T-helper 17 cell (primary cell): ENCODE measurements around the gene RAB33B. TPM values are rescaled to one million over a fixed set of nuclear protein-coding genes. Genes with fewer than 3 reads are reported as not detected.
"Not testable (repeated sequence)": the region's sequence is repeated elsewhere in the genome, so short reads cannot be mapped to it uniquely, and the experiment has no call there.

Source experiments
- ATAC-seq: fragments of 150-1000 bp; cut with Tn5 transposase; 2 replicates; pipeline ENCODE4 v1.10.0; 2021; ENCODE audit warnings: mild to moderate bottlenecking, moderate library complexity
- DNase-seq, 3 donors: peaks; one replicate each; pipeline versions ENCODE4 v3.0.0 to v3.0.0-alpha.2; 2020 to 2021
- H3K9me3 ChIP-seq: one replicate; pipeline ENCODE4 v1.7.0; 2013; ENCODE audit warnings: low read length, mild to moderate bottlenecking; ENCODE audit not compliant: control insufficient read depth, poor library complexity, severe bottlenecking
- H3K27ac Mint-ChIP-seq: one replicate; pipeline ENCODE4 v1.8.0; 2022; ENCODE audit warnings: mild to moderate bottlenecking, moderate library complexity, mixed read lengths
- H3K27me3 Mint-ChIP-seq: one replicate; pipeline ENCODE4 v1.8.0; 2022; ENCODE audit warnings: mixed read lengths
- H3K36me3 Mint-ChIP-seq: one replicate; pipeline ENCODE4 v1.8.0; 2022; ENCODE audit warnings: low read depth, mixed read lengths
- H3K4me1 Mint-ChIP-seq: one replicate; pipeline ENCODE4 v1.8.0; 2022; ENCODE audit warnings: mild to moderate bottlenecking, mixed read lengths
- H3K4me3 Mint-ChIP-seq: one replicate; pipeline ENCODE4 v1.8.0; 2022; ENCODE audit warnings: mild to moderate bottlenecking, moderate library complexity, mixed read lengths
- total RNA-seq, 4 donors: library from RNA in 2 of 4; stranded (reverse) in 2 of 4; gene quantifications; one replicate each; pipeline ENCODE4 v1.2.3 and lab custom pipeline; 2022 to 2026

RAB33B gene
- total RNA-seq, 2 donors from 2014 or later: 19.9 to 20.1 TPM

GRCh38 chr4:139451997-139452396 lies 1.9 kb upstream of the RAB33B start:
- Mint-ChIP-seq H3K4me1 (peaks cover 41% of the 10 kb centered on the region), H3K27me3 (no peaks in the 10 kb centered on the region), H3K4me3 (no peak overlapping the region)

DNA sequence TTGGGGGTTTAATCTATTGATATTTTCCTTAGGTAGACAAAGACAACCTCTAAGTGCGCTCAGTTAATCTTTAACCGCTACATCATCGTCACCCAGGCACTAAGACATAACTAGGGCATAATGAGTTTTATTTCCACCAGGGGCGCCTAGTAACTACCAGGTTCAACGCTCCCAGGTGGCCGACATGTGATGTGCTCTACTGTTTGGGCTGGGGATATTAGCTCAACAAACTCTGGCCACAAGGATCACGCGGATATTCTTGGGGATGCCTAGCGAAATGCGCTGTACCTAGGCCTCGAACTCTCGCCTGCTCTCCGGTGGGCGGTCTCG lies 915 bp upstream of the RAB33B start:
- peaks cover 46% of the 10 kb centered on the region for H3K4me1 Mint-ChIP-seq
- no peaks in the 10 kb centered on the region for H3K36me3 Mint-ChIP-seq
- peak; percentile 44 to 62 (median 54) for DNase-seq
- no peaks in the 10 kb centered on the region for H3K9me3 ChIP-seq
- peak; percentile 66 for ATAC-seq
- no peaks in the 10 kb centered on the region for H3K27me3 Mint-ChIP-seq
- H3K27ac Mint-ChIP-seq: peak overlapping the region; percentile 96
- peak overlapping the region; percentile 97 for H3K4me3 Mint-ChIP-seq

More at GRCh38 chr4:139451997-139452396, 1.9 kb upstream of the RAB33B start:
- ATAC-seq (no peak), DNase-seq (no peak)
- H3K27ac Mint-ChIP-seq: peak overlapping the region; percentile 29
- no peaks in the 10 kb centered on the region for H3K9me3 ChIP-seq
- no peaks in the 10 kb centered on the region for H3K36me3 Mint-ChIP-seq

DNA sequence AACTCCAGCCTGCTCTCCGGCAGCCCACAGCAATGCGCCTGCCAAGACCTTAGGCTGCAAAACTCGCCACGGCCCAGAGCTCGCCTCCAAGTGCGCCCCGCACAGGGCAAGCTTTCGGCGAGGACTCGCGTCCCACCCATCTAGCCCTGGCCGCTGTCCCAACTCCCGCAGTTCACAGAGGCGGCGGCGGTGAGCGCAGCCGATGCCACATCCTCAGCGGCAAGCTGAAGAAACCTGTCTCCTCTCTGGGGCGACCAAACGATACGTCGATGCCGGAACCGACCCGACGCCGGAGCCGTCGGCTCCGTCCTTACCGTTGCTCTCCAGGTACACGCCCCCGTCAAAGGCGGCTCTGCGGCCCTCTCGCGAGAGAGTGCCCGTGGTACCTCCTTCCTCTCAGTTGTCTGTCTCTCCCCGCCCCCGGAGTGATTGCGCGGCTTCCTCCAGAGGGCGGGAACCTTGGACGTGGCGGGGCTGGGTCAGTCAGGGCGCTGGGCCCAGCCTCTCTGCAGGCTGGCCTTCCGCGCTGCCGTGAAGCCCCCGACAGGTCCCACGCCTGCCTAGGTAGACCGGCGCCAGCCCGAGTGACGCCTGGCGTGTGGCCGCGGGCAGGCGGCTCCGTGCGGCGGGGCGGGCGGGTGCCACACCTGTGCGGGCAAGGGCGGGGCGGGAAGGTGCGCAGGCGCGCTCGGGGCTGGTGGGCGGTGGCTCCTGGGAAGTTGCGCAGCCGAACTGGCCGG lies 380 bp upstream of the RAB33B start:
- Mint-ChIP-seq H3K27me3 (no peaks in the 10 kb centered on the region), H3K36me3 (peaks cover 4% of the 10 kb centered on the region), H3K4me3 (peak overlapping the region; percentile 97), H3K4me1 (peaks cover 51% of the 10 kb centered on the region), H3K27ac (peak overlapping the region; percentile 96)
- DNase-seq (peak; percentile 92 to 93 (median 92)), ATAC-seq (peak; percentile 89)
- H3K9me3 ChIP-seq: no peaks in the 10 kb centered on the region

DNA sequence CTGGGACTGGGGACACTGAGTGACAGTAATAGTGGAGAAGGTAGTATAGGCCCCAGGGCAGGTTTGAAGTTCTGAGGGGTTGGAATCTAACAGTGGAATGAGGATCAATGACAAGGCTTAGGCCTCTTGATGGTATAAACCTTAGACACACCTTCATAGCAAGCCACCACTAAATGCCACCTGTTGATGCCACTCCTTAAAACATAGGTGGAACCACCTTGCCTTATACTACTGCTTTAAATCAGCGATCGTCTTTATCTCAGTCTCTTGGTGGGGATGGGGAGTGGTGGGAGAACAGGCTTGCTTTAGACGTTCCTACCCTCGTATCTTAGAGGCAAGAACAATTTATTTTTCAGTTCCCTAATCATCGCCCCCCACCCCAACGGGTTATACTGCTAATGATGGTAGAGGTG lies 1.2 kb downstream of the RAB33B start:
- no peaks in the 10 kb centered on the region for H3K9me3 ChIP-seq
- no peak for DNase-seq
- Mint-ChIP-seq H3K27ac (peak overlapping the region; percentile 96), H3K4me1 (peaks cover 61% of the 10 kb centered on the region), H3K4me3 (peak overlapping the region; percentile 97), H3K27me3 (no peaks in the 10 kb centered on the region), H3K36me3 (peaks cover 8% of the 10 kb centered on the region)
- ATAC-seq: no peak

DNA sequence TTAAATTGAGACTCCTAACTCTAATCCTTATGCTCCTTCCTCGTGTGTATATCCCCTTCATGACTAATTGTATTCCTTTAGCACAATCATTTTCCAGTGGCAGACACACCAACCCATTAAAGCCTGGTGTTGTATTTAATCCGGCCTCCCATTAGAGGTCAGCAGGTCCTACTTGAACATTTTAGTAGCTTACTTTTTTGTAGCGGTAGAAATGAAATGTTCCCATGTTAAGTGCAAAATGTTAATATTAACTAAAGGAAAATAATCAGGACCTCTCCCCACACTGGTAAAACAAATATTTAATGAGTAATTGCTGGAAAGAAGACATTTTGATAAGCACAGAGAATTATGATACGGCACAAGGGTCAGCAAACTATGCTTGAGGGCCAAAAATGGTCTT lies 3.4 kb downstream of the RAB33B start:
- DNase-seq (no peak), ATAC-seq (no peak)
- Mint-ChIP-seq H3K36me3 (peaks cover 9% of the 10 kb centered on the region), H3K27me3 (no peaks in the 10 kb centered on the region), H3K4me3 (no peak overlapping the region), H3K27ac (peak overlapping the region; percentile 67), H3K4me1 (peaks cover 64% of the 10 kb centered on the region)
- no peaks in the 10 kb centered on the region for H3K9me3 ChIP-seq

DNA sequence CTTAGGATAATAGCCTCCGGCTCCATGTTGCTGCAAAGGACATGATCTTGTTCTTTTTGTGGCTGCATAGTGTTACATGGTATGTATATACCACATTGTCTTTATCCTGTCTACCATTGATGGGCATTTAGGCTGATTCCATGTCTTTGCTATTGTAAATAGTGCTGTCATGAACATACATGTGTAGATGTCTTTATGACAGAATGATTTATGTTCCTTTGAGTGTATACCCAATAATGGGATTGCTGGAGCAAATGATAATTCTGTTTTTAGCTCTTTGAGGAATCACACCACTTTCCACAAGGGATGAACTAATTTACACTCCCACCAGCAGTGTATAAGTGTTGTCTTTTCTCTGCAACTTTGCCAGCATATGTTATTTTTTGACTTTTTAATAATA lies 4.6 kb downstream of the RAB33B start:
- ATAC-seq: no peak
- H3K4me1 Mint-ChIP-seq: peaks cover 59% of the 10 kb centered on the region
- H3K36me3 Mint-ChIP-seq: peaks cover 9% of the 10 kb centered on the region
- no peaks in the 10 kb centered on the region for H3K27me3 Mint-ChIP-seq
- peak overlapping the region; percentile 7 for H3K4me3 Mint-ChIP-seq
- no peak overlapping the region for H3K27ac Mint-ChIP-seq
- H3K9me3 ChIP-seq: no peaks in the 10 kb centered on the region
- no peak for DNase-seq

DNA sequence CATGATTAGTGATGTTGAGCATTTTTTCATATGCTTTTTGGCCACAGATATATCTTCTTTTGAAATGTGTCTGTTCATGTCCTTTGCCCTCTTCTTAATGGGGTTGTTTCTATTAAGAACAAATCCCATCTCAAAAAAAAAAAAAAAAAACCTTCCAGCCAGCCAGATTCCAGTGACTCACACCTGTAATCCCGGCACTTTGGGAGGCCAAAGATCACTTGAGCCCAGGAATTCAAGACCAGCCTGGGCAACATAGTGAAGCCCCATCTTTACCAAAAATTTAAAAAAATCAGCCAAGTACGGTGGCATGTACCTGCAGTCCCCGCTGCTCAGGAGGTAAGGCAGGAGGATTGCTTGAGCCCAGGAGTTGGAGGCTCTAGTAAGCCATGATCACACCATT lies 5.1 kb downstream of the RAB33B start:
- DNase-seq (no peak), ATAC-seq (no peak)
- Mint-ChIP-seq H3K27ac (no peak overlapping the region), H3K4me3 (no peak overlapping the region), H3K36me3 (peaks cover 9% of the 10 kb centered on the region), H3K4me1 (peaks cover 62% of the 10 kb centered on the region), H3K27me3 (no peaks in the 10 kb centered on the region)
- no peaks in the 10 kb centered on the region for H3K9me3 ChIP-seq

GRCh38 chr4:139460565-139460964 lies 6.6 kb downstream of the RAB33B start:
- Mint-ChIP-seq H3K27me3 (no peaks in the 10 kb centered on the region), H3K27ac (peak overlapping the region; percentile 89), H3K4me1 (peaks cover 51% of the 10 kb centered on the region), H3K36me3 (peaks cover 9% of the 10 kb centered on the region), H3K4me3 (no peak overlapping the region)
- DNase-seq (no peak), ATAC-seq (no peak)
- no peaks in the 10 kb centered on the region for H3K9me3 ChIP-seq

DNA sequence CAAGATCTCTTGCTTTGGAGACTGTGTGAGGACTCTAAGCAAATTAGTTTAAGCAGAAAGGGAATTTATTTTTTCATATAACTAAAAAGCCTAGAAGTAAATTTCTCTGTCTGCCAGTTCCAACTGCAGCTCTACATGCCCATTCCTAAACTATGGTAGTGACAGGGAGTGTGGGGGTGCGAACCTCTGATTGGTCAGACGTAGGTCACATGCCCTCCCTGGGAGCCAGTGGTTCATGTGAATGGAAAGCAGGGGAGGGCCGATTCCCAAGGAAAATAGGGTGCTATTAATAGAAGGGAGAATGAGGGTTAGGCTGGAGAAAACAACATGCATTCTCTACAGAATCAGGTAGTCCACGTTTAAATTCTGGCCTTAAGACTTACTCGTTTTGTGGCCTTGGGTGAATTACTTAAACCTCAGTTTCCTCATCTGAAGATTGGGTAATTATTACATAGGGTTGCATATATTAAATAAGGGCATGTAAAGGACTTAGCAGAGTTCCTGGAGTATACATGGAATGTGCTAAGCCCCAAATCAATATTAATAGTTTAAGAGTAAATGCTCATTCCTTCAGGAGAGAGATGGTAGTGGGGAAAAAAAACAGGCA lies 7.2 kb downstream of the RAB33B start:
- H3K4me3 Mint-ChIP-seq: no peak overlapping the region
- ATAC-seq: no peak
- H3K9me3 ChIP-seq: no peaks in the 10 kb centered on the region
- peaks cover 47% of the 10 kb centered on the region for H3K4me1 Mint-ChIP-seq
- no peak overlapping the region for H3K27ac Mint-ChIP-seq
- peaks cover 9% of the 10 kb centered on the region for H3K36me3 Mint-ChIP-seq
- H3K27me3 Mint-ChIP-seq: no peaks in the 10 kb centered on the region
- no peak for DNase-seq

DNA sequence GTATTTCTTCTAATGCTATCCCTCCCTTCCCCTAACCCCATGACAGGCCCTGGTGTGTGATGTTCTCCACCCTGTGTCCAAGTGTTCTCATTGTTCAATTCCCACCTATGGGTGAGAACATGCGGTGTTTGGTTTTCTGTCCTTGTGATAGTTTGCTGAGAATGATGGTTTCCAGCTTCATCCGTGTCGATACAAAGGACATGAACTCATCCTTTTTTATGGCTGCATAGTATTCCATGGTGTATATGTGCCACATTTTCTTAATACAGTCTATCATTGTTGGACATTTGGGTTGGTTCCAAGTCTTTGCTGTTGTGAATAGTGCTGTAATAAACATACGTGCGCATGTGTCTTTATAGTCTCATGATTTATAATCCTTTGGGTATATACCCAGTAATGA lies 10.6 kb downstream of the RAB33B start:
- not testable (repeated sequence) for H3K36me3 Mint-ChIP-seq

DNA sequence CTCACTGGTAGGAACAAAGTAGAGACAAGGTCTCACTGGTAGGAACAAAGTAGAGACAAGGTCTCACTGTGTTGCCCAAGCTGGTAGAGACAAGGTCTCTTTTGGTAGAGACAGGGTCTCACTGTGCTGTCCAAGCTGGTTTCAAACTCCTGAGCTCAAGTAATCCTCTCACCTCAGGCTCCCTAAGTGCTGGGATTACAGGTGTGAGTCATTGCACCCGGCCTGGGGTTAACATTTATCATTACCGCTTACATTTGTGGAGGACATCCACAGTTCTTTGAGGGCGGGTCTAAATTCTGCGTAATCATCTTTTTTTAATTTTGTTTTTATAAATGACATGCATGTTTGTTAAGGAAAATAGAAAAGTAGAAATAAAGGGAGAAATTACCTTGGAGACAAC lies 12.0 kb downstream of the RAB33B start:
- no peaks in the 10 kb centered on the region for H3K36me3 Mint-ChIP-seq
- DNase-seq (no peak), ATAC-seq (no peak)
- H3K9me3 ChIP-seq: no peaks in the 10 kb centered on the region
- H3K4me3 Mint-ChIP-seq: no peak overlapping the region
- no peaks in the 10 kb centered on the region for H3K27me3 Mint-ChIP-seq
- H3K4me1 Mint-ChIP-seq: peaks cover 14% of the 10 kb centered on the region
- no peak overlapping the region for H3K27ac Mint-ChIP-seq

More for the DNA sequence above, 10.6 kb downstream of the RAB33B start:
- not testable (repeated sequence) for ATAC-seq, H3K27me3 Mint-ChIP-seq, H3K9me3 ChIP-seq, H3K27ac Mint-ChIP-seq, H3K4me3 Mint-ChIP-seq, DNase-seq
- peaks cover 19% of the 10 kb centered on the region for H3K4me1 Mint-ChIP-seq

DNA sequence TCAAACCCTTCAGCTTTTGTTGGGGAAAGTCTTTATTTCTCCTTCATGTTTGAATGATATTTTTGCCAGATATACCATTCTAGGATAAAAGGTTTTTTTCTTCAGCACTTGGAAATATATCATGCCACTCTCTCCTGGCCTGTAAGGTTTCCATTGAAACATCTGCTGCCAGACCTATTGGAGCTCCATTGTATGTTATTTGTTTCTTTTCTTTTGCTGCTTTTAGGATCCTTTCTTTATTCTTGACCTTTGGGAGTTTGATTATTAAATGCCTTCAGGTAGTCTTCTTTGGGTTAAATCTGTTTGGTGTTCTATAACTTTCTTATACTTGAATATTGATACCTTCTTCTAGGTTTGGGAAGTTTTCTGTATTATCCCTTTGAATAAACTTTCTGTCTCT lies 14.8 kb downstream of the RAB33B start:
- not testable (repeated sequence) for H3K36me3 Mint-ChIP-seq, ATAC-seq, H3K9me3 ChIP-seq, H3K4me1 Mint-ChIP-seq, DNase-seq, H3K4me3 Mint-ChIP-seq, H3K27me3 Mint-ChIP-seq, H3K27ac Mint-ChIP-seq

DNA sequence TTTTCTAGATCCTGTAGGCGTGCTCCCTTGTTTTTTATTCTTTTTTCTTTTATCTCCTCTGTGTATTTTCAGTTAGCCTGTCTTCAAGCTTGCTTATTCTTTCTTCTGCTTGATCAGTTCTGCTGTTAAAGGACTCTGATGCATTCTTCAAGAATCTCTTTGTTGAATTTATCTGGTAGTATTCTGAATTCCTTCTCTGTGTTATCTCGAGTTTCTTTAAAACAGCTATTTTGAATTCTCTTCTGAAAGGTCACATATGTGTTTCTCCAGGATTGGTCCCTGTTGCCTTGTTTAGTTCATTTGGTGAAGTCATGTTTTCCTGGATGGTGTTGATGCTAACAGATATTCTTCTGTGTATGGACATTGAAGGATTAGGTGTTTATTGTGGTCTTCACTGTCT lies 15.3 kb downstream of the RAB33B start:
- ATAC-seq (no peak), DNase-seq (no peak)
- H3K9me3 ChIP-seq: no peaks in the 10 kb centered on the region
- Mint-ChIP-seq H3K27me3 (no peaks in the 10 kb centered on the region), H3K4me1 (peaks cover 5% of the 10 kb centered on the region), H3K27ac (no peak overlapping the region), H3K36me3 (peaks cover 2% of the 10 kb centered on the region), H3K4me3 (no peak overlapping the region)

GRCh38 chr4:139469869-139470268 lies 15.9 kb downstream of the RAB33B start:
- ATAC-seq (no peak), DNase-seq (no peak)
- Mint-ChIP-seq H3K4me1 (peaks cover 5% of the 10 kb centered on the region), H3K27ac (no peak overlapping the region), H3K4me3 (no peak overlapping the region), H3K36me3 (peaks cover 2% of the 10 kb centered on the region), H3K27me3 (no peaks in the 10 kb centered on the region)
- no peaks in the 10 kb centered on the region for H3K9me3 ChIP-seq
